Measurements from ENCODE around the gene LRFN2.

LRFN2 gene

DNA sequence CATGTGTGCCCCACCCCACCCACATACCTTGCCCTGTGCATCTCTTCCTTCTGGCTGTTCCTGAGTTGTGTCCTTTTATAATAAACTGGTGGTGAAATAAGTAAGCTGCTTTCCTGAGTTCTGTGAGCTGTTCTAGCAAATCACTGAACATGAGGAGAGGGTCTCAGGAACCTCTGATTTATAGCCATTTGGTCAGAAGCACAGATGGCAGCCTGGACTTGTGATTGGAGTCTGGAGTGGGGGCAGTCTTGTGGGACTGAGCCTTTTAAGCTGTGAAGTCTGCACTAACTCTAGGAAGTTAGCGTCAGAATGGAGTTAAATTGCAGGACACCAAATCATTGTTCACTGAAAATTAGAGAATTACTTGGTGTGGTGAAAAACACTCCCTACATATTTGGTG lies 245.4 kb downstream of the LRFN2 start:
- peak; percentile 0 for DNase-seq

Measured in right forelimb (tissue), 1 donor.